HepG2 (cell line): ENCODE results near the gene ATRN. TPM values are rescaled to one million over a fixed set of nuclear protein-coding genes. Genes with fewer than 3 reads are reported as not detected.
A peak's percentile ranks its signal among the peaks of the same experiment; 100 is the strongest.

ENCODE experiments used
- FOXO1 ChIP-seq: sonication (generic); formaldehyde crosslinking; IDR thresholded peaks from 2 replicates; pipeline ENCODE4 v1.4.0; 2020; ENCODE audit warnings: missing genetic modification reagents
- HNRNPH1 ChIP-seq: fragments of 200-400 bp; formaldehyde crosslinking; optimal IDR thresholded peaks from 2 replicates; pipeline ENCODE3; 2017; ENCODE audit warnings: mild to moderate bottlenecking, low read depth, low read length
- IKZF1 ChIP-seq: fragments of 450-650 bp; IDR thresholded peaks from 2 replicates; pipeline ENCODE4 v1.7.1; 2016
- IRF2 ChIP-seq: IDR thresholded peaks from 2 replicates; pipeline ENCODE4 v1.6.1; 2018; ENCODE audit warnings: missing genetic modification reagents, missing compliant biosample characterization
- NR2C2 ChIP-seq: sonication (generic); formaldehyde crosslinking; IDR thresholded peaks from 2 replicates; pipeline ENCODE4 v1.4.0; 2020; ENCODE audit warnings: missing genetic modification reagents, mild to moderate bottlenecking, moderate library complexity, borderline replicate concordance
- PHF5A ChIP-seq: IDR thresholded peaks from one replicate; pipeline ENCODE4 v1.6.1; 2018; ENCODE audit warnings: low read depth, missing genetic modification reagents; ENCODE audit not compliant: unreplicated experiment
- PHF8 ChIP-seq: sonication (generic); formaldehyde crosslinking; IDR thresholded peaks from 2 replicates; pipeline ENCODE4 v1.5.0; 2020; ENCODE audit warnings: missing genetic modification reagents
- RARA ChIP-seq: IDR thresholded peaks from 2 replicates; pipeline ENCODE4 v1.6.1; 2016; ENCODE audit warnings: missing genetic modification reagents, missing compliant biosample characterization
- RARG ChIP-seq: sonication (generic); formaldehyde crosslinking; IDR thresholded peaks from 2 replicates; pipeline ENCODE4 v1.4.0; 2020; ENCODE audit warnings: low read depth, mild to moderate bottlenecking, missing genetic modification reagents
- RBM39 ChIP-seq: fragments of 200-400 bp; formaldehyde crosslinking; IDR thresholded peaks from one replicate; pipeline ENCODE4 v1.6.1; 2018; ENCODE audit warnings: antibody characterized with exemption, mild to moderate bottlenecking, low read depth, low read length; ENCODE audit not compliant: poor library complexity, severe bottlenecking
- REXO4 ChIP-seq: sonication (generic); formaldehyde crosslinking; IDR thresholded peaks from 2 replicates; pipeline ENCODE4 v1.8.0; 2022; ENCODE audit warnings: missing genetic modification reagents, mild to moderate bottlenecking, borderline replicate concordance
- SP4 ChIP-seq: sonication (generic); formaldehyde crosslinking; IDR thresholded peaks from 2 replicates; pipeline ENCODE4 v1.8.1; 2023; ENCODE audit warnings: mild to moderate bottlenecking, missing genetic modification reagents
- U2AF1 ChIP-seq: fragments of 200-400 bp; formaldehyde crosslinking; optimal IDR thresholded peaks from 2 replicates; pipeline ENCODE3; 2017; ENCODE audit warnings: mild to moderate bottlenecking, low read depth, low read length
- ZNF792 ChIP-seq: IDR thresholded peaks from 2 replicates; pipeline ENCODE4 v1.6.1; 2016
- polyA plus RNA-seq, 8 experiments: library from polyadenylated mRNA; depleted of rRNA in 3 of 8; stranded (reverse) in 7 of 8; unstranded in 1 of 8; fragments of >200 nt; fragmentation: Illumina TruSeq in 4 of 8; extraction: Trizol in 4 of 8; gene quantifications; 2 replicates each; pipeline versions ENCODE4 v1.2.1 to v1.2.3, GENCODE V29; 2011 to 2016; ENCODE audit warnings: low read depth in 4 of 8, missing spikeins in 1 of 8, mixed read lengths in 1 of 8; ENCODE audit not compliant: insufficient read depth in 1 of 8
- total RNA-seq, 5 experiments: library from RNA; depleted of rRNA; stranded (reverse); fragments of >200 nt; fragmentation: Illumina TruSeq; extraction: Trizol; gene quantifications; 2 replicates each; pipeline ENCODE4 v1.2.3, GENCODE V29; 2016; ENCODE audit warnings: low read depth in 1 of 5
- TF ChIP-seq, protein P1 (sequence below): IDR thresholded peaks from 2 replicates; pipeline ENCODE4 v1.6.1; 2016; ENCODE audit warnings: mild to moderate bottlenecking
- TF ChIP-seq, protein P2 (sequence below): IDR thresholded peaks from 2 replicates; pipeline ENCODE4 v1.6.1; 2016
- TF ChIP-seq, protein P3 (sequence below): sonication (generic); formaldehyde crosslinking; IDR thresholded peaks from 2 replicates; pipeline ENCODE4 v1.9.0; 2021; ENCODE audit warnings: missing genetic modification reagents, borderline replicate concordance
- TF ChIP-seq, protein P4 (sequence below): sonication (generic); formaldehyde crosslinking; IDR thresholded peaks from 2 replicates; pipeline ENCODE4 v1.5.1; 2020; ENCODE audit warnings: mild to moderate bottlenecking, missing genetic modification reagents
- TF ChIP-seq, protein P5 (sequence below): sonication (generic); formaldehyde crosslinking; IDR thresholded peaks from 2 replicates; pipeline ENCODE4 v1.5.0; 2020; ENCODE audit warnings: mild to moderate bottlenecking, missing genetic modification reagents

Gene ATRN
- total and polyA plus RNA-seq, 2 of the 13 experiments (the other 11 are each of a cell fraction or from before 2014, with no cell fraction given): 44.2 to 81.1 TPM

DNA sequence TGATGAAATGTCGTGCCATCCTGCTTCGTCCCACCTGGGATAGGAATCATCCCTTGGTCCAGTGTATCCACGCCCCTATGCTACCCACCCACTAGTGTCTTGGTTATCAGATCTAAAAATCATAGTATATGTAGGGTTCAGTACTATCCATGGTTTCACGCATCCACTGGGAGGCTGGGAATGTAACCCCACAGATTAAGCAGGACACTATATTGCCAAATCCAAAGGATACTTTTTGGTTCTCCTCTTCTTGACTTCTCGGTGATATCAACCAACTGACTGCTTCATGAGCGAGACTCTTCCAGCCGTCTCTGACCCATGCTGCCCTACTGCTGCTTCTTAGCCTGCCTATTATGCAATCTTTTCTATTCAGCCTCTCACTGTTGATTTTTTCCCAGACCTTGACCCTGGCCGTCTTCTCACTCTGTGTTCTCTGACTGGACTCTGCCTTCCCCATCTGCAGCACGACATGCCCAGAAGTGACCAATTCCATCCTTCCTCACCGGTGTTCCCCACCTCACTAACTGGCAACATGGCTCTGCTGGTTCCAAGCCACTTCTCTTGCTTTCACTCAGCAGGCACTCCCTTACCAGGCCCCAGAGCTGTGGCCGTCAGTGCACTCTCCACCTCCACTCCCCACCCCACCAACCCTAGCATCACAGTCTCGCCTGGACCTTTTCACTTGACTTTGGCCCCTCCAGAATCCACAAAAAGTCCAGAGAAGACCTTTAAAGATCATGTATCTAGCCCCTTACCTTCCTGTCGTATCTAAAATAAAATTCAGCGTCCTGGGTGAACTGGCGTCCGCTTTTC is 157.9 kb downstream of the ATRN start (continued):
- TF ChIP-seq, protein P1, sequence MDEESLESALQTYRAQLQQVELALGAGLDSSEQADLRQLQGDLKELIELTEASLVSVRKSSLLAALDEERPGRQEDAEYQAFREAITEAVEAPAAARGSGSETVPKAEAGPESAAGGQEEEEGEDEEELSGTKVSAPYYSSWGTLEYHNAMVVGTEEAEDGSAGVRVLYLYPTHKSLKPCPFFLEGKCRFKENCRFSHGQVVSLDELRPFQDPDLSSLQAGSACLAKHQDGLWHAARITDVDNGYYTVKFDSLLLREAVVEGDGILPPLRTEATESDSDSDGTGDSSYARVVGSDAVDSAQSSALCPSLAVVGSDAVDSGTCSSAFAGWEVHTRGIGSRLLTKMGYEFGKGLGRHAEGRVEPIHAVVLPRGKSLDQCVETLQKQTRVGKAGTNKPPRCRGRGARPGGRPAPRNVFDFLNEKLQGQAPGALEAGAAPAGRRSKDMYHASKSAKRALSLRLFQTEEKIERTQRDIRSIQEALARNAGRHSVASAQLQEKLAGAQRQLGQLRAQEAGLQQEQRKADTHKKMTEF (CRISPR knock-in tag): peak; percentile 70
- TF ChIP-seq HNRNPH1 (no peak), SP4 (peak; percentile 77), FOXO1 (CRISPR knock-in tag) (peak; percentile 88), RBM39 (no peak), IRF2 (CRISPR knock-in tag) (peak; percentile 86; the same call in 1 of the 2 replicates), ZNF792 (peak; percentile 76; the same call in 1 of the 2 replicates), PHF5A (CRISPR knock-in tag) (no peak), NR2C2 (CRISPR knock-in tag) (peak; percentile 85), RARA (CRISPR knock-in tag) (peak; percentile 99), U2AF1 (no peak), REXO4 (CRISPR knock-in tag) (no peak), IKZF1 (no peak), RARG (CRISPR knock-in tag) (no peak), PHF8 (CRISPR knock-in tag) (no peak)
- TF ChIP-seq, protein P2, sequence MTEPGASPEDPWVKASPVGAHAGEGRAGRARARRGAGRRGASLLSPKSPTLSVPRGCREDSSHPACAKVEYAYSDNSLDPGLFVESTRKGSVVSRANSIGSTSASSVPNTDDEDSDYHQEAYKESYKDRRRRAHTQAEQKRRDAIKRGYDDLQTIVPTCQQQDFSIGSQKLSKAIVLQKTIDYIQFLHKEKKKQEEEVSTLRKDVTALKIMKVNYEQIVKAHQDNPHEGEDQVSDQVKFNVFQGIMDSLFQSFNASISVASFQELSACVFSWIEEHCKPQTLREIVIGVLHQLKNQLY: peak; percentile 52; the same call in 1 of the 2 replicates
- TF ChIP-seq, protein P3, sequence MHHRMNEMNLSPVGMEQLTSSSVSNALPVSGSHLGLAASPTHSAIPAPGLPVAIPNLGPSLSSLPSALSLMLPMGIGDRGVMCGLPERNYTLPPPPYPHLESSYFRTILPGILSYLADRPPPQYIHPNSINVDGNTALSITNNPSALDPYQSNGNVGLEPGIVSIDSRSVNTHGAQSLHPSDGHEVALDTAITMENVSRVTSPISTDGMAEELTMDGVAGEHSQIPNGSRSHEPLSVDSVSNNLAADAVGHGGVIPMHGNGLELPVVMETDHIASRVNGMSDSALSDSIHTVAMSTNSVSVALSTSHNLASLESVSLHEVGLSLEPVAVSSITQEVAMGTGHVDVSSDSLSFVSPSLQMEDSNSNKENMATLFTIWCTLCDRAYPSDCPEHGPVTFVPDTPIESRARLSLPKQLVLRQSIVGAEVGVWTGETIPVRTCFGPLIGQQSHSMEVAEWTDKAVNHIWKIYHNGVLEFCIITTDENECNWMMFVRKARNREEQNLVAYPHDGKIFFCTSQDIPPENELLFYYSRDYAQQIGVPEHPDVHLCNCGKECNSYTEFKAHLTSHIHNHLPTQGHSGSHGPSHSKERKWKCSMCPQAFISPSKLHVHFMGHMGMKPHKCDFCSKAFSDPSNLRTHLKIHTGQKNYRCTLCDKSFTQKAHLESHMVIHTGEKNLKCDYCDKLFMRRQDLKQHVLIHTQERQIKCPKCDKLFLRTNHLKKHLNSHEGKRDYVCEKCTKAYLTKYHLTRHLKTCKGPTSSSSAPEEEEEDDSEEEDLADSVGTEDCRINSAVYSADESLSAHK (CRISPR knock-in tag): no peak
- TF ChIP-seq, protein P4, sequence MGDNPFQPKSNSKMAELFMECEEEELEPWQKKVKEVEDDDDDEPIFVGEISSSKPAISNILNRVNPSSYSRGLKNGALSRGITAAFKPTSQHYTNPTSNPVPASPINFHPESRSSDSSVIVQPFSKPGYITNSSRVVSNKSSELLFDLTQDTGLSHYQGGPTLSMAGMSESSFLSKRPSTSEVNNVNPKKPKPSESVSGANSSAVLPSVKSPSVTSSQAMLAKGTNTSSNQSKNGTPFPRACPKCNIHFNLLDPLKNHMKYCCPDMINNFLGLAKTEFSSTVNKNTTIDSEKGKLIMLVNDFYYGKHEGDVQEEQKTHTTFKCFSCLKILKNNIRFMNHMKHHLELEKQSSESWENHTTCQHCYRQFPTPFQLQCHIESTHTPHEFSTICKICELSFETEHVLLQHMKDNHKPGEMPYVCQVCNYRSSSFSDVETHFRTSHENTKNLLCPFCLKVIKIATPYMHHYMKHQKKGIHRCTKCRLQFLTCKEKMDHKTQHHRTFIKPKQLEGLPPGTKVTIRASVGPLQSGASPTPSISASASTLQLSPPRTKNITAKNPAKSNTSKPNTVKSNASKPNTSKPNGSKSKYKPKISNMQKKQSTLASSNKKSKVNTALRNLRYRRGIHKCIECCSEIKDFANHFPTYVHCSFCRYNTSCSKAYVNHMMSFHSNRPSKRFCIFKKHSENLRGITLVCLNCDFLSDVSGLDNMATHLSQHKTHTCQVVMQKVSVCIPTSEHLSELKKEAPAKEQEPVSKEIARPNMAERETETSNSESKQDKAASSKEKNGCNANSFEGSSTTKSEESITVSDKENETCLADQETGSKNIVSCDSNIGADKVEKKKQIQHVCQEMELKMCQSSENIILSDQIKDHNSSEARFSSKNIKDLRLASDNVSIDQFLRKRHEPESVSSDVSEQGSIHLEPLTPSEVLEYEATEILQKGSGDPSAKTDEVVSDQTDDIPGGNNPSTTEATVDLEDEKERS (CRISPR knock-in tag): no peak
- TF ChIP-seq, protein P5, sequence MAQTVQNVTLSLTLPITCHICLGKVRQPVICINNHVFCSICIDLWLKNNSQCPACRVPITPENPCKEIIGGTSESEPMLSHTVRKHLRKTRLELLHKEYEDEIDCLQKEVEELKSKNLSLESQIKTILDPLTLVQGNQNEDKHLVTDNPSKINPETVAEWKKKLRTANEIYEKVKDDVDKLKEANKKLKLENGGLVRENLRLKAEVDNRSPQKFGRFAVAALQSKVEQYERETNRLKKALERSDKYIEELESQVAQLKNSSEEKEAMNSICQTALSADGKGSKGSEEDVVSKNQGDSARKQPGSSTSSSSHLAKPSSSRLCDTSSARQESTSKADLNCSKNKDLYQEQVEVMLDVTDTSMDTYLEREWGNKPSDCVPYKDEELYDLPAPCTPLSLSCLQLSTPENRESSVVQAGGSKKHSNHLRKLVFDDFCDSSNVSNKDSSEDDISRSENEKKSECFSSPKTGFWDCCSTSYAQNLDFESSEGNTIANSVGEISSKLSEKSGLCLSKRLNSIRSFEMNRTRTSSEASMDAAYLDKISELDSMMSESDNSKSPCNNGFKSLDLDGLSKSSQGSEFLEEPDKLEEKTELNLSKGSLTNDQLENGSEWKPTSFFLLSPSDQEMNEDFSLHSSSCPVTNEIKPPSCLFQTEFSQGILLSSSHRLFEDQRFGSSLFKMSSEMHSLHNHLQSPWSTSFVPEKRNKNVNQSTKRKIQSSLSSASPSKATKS (CRISPR knock-in tag): no peak
